ENCODE measurements around the gene SOX11. TPM values are rescaled to one million over a fixed set of nuclear protein-coding genes. Genes with fewer than 3 reads are reported as not detected.

SOX11 gene
- total RNA-seq, 1 donor from 2014 or later: not detected

DNA sequence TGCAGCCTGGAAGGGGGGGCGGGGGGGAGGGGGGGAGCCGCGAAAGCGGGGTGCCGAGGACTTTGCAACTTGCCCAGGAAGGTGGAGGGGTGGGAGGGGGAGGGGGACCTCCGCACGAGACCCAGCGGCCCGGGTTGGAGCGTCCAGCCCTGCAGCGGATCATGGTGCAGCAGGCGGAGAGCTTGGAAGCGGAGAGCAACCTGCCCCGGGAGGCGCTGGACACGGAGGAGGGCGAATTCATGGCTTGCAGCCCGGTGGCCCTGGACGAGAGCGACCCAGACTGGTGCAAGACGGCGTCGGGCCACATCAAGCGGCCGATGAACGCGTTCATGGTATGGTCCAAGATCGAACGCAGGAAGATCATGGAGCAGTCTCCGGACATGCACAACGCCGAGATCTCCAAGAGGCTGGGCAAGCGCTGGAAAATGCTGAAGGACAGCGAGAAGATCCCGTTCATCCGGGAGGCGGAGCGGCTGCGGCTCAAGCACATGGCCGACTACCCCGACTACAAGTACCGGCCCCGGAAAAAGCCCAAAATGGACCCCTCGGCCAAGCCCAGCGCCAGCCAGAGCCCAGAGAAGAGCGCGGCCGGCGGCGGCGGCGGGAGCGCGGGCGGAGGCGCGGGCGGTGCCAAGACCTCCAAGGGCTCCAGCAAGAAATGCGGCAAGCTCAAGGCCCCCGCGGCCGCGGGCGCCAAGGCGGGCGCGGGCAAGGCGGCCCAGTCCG is 540 bp downstream of the SOX11 start:
- no peak for DNase-seq (ENCODE audit: low spot score)

DNA sequence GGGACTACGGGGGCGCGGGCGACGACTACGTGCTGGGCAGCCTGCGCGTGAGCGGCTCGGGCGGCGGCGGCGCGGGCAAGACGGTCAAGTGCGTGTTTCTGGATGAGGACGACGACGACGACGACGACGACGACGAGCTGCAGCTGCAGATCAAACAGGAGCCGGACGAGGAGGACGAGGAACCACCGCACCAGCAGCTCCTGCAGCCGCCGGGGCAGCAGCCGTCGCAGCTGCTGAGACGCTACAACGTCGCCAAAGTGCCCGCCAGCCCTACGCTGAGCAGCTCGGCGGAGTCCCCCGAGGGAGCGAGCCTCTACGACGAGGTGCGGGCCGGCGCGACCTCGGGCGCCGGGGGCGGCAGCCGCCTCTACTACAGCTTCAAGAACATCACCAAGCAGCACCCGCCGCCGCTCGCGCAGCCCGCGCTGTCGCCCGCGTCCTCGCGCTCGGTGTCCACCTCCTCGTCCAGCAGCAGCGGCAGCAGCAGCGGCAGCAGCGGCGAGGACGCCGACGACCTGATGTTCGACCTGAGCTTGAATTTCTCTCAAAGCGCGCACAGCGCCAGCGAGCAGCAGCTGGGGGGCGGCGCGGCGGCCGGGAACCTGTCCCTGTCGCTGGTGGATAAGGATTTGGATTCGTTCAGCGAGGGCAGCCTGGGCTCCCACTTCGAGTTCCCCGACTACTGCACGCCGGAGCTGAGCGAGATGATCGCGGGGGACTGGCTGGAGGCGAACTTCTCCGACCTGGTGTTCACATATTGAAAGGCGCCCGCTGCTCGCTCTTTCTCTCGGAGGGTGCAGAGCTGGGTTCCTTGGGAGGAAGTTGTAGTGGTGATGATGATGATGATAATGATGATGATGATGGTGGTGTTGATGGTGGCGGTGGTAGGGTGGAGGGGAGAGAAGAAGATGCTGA is 1.4 kb downstream of the SOX11 start:
- DNase-seq (ENCODE audit: low spot score): no peak

- DNase-seq (ENCODE audit: low spot score): no peak
These were observed 2.1 kb downstream of the SOX11 start for GRCh38 chr2:5694306-5694705.

GRCh38 chr2:5695654-5696403 is 3.6 kb downstream of the SOX11 start:
- DNase-seq (ENCODE audit: low spot score): no peak

- no peak for DNase-seq (ENCODE audit: low spot score)
These were observed 4.3 kb downstream of the SOX11 start for GRCh38 chr2:5696404-5696944.

GRCh38 chr2:5696945-5697521 is 4.8 kb downstream of the SOX11 start:
- no peak for DNase-seq (ENCODE audit: low spot score)

DNA sequence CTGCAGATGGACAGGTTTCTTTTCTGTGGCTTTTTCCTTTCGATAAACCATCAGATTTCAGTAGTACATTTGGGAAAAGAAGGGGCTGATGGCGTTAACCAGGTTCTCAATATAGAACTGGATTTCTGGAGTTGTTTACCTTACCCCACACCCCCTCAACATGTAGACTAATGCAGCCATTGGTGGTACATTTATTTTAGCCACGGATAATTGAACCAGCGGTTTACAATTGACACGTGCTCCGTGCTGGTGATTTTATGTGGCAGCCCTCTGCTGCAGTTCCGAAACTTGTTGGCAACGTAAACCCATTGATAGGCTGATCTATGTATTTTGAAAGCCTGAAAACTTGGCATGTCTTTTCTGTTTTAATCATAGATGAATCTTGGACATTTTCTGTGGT is 5.4 kb downstream of the SOX11 start:
- DNase-seq (ENCODE audit: low spot score): no peak

DNA sequence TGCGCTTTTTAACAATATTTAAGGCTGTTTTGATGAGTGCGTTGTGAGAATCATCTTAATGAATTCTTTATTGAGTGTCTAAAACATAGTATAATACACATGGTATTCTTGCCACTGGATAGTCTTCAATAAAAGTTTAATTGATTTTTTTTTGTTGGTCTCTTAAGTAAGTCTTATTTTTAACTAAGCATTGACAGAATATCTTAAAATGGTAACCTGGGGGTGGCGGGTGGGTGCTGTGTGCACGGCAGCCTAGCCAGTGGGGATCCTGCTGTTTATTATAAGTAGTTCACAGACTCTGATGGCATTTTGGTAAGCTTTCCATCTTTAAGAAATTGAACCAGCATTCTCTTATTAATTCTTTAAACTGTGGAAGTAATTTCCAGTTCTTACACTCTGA is 6.0 kb downstream of the SOX11 start:
- no peak for DNase-seq (ENCODE audit: low spot score)

- no peak for DNase-seq (ENCODE audit: low spot score)
These were observed 7.8 kb downstream of the SOX11 start for GRCh38 chr2:5699963-5700362.

DNA sequence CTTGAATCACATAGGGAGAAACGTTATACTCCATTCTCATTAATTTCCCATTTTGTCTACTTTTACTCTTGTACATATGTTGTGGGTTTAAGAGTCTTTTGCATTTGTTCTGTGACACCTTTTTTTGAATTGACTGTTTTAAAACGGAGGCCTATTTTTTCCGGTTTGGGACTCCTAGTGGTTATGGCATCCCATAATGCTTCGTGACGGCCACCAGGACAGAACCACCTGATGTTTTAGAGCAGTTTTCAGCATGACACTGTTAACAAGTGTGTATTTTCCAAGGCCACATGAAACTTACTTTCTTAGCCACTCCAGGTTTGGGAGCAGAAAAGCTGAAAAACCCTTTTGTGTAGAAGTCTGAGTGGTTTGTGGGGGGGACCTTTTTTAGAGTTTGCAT is 8.4 kb downstream of the SOX11 start:
- DNase-seq (ENCODE audit: low spot score): no peak

- DNase-seq (ENCODE audit: low spot score): no peak
These were observed 9.1 kb downstream of the SOX11 start for GRCh38 chr2:5701266-5701665.

DNA sequence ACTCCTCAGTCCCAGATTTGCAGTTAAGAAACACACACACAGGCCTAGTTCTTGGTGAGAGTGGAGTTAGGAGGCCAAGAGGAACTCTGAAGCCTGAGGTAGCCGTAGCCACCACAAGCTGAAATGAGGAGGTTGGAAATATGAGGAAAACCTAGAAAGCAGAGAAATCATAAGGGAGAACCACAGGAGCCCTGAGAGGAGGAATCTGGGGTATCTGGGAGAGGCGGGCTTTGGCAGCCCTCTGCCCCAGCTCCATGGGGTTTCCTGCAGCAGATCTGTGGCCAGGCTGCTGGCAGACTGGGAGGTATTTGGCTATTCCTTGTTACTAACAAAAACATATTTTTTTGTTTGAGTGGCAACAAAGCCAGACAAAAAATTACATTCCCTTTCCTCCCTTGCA is 11.0 kb downstream of the SOX11 start:
- DNase-seq (ENCODE audit: low spot score): no peak

DNA sequence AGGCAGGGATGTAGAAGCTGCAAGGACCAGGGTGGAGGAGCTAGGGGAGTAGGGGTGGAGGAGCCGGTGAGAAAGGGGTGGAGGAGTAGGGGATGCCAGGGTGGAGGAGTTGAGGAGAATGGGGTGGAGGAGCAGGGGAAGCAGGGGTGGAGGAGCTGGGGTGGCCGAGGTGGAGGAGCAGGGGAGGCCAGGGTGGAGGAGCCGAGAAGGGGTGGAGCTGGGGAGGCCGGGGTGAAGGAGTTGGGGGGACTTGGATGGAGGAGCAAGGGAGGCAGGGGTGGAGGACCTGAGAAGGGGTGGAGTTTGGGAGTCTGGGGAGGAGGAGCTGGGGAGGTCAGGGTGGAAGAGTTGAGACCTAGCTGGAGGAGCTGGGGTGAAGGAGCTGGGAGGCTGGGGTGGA is 13.3 kb downstream of the SOX11 start:
- DNase-seq (ENCODE audit: low spot score): no peak

GRCh38 chr2:5706717-5707455 is 14.7 kb downstream of the SOX11 start:
- no peak for DNase-seq (ENCODE audit: low spot score)

DNA sequence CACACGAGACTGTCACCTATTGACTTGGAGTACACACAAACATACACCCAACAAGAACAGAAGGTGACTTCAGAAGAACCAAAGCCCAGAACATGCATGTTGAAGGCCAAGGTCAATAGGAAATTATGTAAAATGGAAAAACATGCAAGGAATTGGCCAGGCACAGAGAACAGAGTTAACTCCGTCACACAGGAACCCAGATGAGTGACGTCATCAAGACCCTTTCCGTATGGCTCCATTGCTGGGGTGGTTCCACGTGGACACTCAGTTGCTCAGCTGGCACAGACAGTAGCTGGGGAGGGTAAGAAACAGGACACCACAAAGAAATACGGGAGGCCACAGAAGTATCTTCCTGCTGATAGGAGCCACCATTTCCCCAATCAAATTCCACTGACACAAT is 18.4 kb downstream of the SOX11 start:
- DNase-seq (ENCODE audit: low spot score): no peak

- DNase-seq (ENCODE audit: low spot score): no peak
These were observed 20.9 kb downstream of the SOX11 start for GRCh38 chr2:5713101-5713500.

GRCh38 chr2:5719629-5720334 is 27.6 kb downstream of the SOX11 start:
- no peak for DNase-seq (ENCODE audit: low spot score)

- no peak for DNase-seq (ENCODE audit: low spot score)
These were observed 28.2 kb downstream of the SOX11 start for GRCh38 chr2:5720426-5720825.

DNA sequence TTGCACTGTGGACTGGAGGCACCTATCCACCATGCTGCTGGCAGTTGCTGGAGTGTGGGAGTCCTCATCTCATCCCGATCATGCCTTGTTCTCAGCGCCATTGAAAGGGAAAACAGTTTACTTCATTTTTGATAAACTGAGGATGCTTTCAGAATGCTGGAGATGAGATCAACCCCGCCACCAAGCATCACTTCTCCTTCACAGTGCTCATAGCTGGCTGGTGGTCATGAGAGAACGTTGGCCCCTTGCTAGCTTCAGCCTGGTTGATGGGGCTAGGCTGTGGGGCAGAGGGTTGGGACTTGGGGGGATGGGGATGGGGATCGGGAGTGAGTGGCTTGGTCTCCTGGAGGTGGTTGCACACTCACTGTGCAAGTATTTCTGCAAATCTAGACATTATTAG is 30.1 kb downstream of the SOX11 start:
- no peak for DNase-seq (ENCODE audit: low spot score)
